Effector memory CD8-positive, alpha-beta T cell (primary cell): ENCODE results near the gene KRAS.

ENCODE experiments used
- ATAC-seq: fragments of 150-1000 bp; cut with Tn5 transposase; replicated peaks from 2 replicates; pipeline ENCODE4 v1.10.0; 2021; ENCODE audit warnings: mild to moderate bottlenecking, moderate library complexity
- DNase-seq, 3 experiments: peaks; one replicate each; pipeline ENCODE4 v3.0.0; 2021
- H3K27ac Mint-ChIP-seq, 2 donors: one replicate each; pipeline ENCODE4 v1.8.0; 2022; ENCODE audit warnings: mild to moderate bottlenecking in 2 of 2, mixed read lengths in 2 of 2, moderate library complexity in 2 of 2
- H3K27me3 Mint-ChIP-seq, 2 donors: one replicate each; pipeline ENCODE4 v1.8.0; 2022; ENCODE audit warnings: mixed read lengths in 2 of 2
- H3K36me3 Mint-ChIP-seq: one replicate; pipeline ENCODE4 v1.8.0; 2022; ENCODE audit warnings: mild to moderate bottlenecking, moderate library complexity, mixed read lengths; ENCODE audit not compliant: insufficient read depth
- H3K4me1 Mint-ChIP-seq, 2 donors: one replicate each; pipeline ENCODE4 v1.8.0; 2022; ENCODE audit warnings: low read depth in 2 of 2, mixed read lengths in 2 of 2
- H3K4me3 Mint-ChIP-seq, 2 donors: one replicate each; pipeline ENCODE4 v1.8.0; 2022; ENCODE audit warnings: mild to moderate bottlenecking in 2 of 2, mixed read lengths in 2 of 2, moderate library complexity in 2 of 2
- H3K9me3 Mint-ChIP-seq, 2 donors: one replicate each; pipeline ENCODE4 v1.8.0; 2022; ENCODE audit warnings: mixed read lengths in 2 of 2

Gene KRAS

DNA sequence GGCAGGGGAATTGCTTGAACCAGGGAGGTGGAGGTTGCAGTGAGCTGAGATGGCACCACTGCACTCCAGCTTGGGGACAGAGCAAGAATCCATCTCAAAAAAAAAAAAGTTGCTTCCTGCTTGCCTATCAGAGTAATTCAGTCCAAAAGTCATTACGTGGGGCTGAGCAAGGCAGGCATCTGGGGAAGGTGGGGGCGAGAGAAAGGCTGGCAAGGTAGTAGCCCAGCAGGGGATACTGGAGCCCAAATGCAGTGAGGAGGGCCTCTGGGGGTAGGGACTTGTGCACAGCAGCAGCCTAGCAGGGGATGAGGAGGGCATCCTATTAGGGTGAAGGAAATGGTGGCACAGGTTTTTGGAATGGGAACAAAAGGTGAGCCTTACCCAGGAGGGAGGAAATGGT lies 48.6 kb downstream of the KRAS start:
- Mint-ChIP-seq H3K27me3 (no peaks in the 10 kb centered on the region), H3K4me3 (no peak overlapping the region), H3K4me1 (peaks cover 0 to 23% of the 10 kb centered on the region in 2 donors), H3K27ac (no peak overlapping the region), H3K36me3 (peaks cover 13% of the 10 kb centered on the region), H3K9me3 (no peaks in the 10 kb centered on the region)
- DNase-seq (no peak), ATAC-seq (no peak)

GRCh38 chr12:25200703-25201102 lies 50.0 kb downstream of the KRAS start:
- Mint-ChIP-seq H3K9me3 (no peaks in the 10 kb centered on the region), H3K36me3 (peaks cover 8% of the 10 kb centered on the region), H3K4me1 (peaks cover 2 to 29% of the 10 kb centered on the region in 2 donors), H3K4me3 (no peak overlapping the region), H3K27me3 (no peaks in the 10 kb centered on the region), H3K27ac (peak overlapping the region; percentile 59 to 68)
- ATAC-seq (no peak), DNase-seq (no peak)

DNA sequence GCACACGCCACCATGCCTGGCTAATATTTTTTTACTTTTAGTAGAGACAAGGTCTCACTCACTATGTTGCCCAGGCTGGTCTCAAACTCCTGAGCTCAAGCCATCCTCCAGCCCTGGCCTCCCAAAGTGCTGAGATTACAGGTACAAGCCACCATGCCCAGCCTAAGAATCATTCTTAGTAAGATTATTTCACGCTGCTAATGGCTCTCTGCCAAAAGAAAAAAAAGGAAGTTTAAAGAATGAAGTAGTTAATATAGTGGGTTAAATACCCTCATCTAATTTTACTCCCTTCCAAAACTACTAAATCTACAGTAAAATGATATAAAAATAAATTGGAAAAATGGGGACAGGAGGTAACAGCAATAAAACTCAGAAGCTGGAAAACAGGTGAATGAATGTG lies 53.1 kb downstream of the KRAS start:
- Mint-ChIP-seq H3K4me1 (peaks cover 12 to 43% of the 10 kb centered on the region in 2 donors), H3K36me3 (peaks cover 23% of the 10 kb centered on the region), H3K4me3 (no peak overlapping the region), H3K27ac (peak overlapping the region; percentile 47 to 98), H3K9me3 (no peaks in the 10 kb centered on the region), H3K27me3 (no peaks in the 10 kb centered on the region)
- DNase-seq (no peak), ATAC-seq (no peak)

GRCh38 chr12:25195056-25195971 lies 55.4 kb downstream of the KRAS start, which contains the start of the genes DNAI7 and ETFRF1:
TSS of gene DNAI7 (minus strand) at chr12:25195160. CDS start at chr12:25195078, 82 bp downstream.
TSS of gene ETFRF1 (plus strand) at chr12:25195237. CDS start at chr12:25203957, 8,720 bp downstream.
- H3K27ac Mint-ChIP-seq = peak within 1 kb of the TSS; percentile 98 to 99
- H3K9me3 Mint-ChIP-seq = no peaks in the 10 kb centered on the region
- peaks cover 22% of the 10 kb centered on the region for H3K36me3 Mint-ChIP-seq
- ATAC-seq (peak; percentile 94), DNase-seq (peak; percentile 97 to 98 (median 97))
- H3K4me3 Mint-ChIP-seq = peak within 1 kb of the TSS; percentile 94 to 99
- H3K27me3 Mint-ChIP-seq = no peaks in the 10 kb centered on the region
- H3K4me1 Mint-ChIP-seq = peaks cover 12 to 30% of the 10 kb centered on the region in 2 donors

DNA sequence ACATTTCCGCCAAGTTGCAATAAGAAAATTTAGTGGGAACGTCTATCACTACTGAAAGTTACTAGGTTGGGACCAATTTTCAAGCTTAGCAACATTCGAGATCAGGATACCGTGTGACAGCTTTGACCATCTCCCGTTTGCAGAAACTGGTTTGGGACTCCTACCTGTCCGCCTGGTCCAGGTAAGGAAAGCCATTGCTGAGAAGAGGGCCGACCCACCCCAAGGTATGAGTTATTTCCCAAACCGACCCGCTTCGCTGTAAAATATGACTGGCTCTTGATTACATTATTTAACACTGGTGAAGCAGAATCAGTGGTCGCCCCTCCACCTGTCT lies 56.0 kb downstream of the KRAS start:
- no peak for ATAC-seq
- no peaks in the 10 kb centered on the region for H3K9me3 Mint-ChIP-seq
- H3K4me3 Mint-ChIP-seq = peak overlapping the region; percentile 94 to 99
- DNase-seq = no peak
- H3K27ac Mint-ChIP-seq = peak overlapping the region; percentile 98 to 99
- H3K4me1 Mint-ChIP-seq = peaks cover 12 to 23% of the 10 kb centered on the region in 2 donors
- no peaks in the 10 kb centered on the region for H3K27me3 Mint-ChIP-seq
- peaks cover 22% of the 10 kb centered on the region for H3K36me3 Mint-ChIP-seq

DNA sequence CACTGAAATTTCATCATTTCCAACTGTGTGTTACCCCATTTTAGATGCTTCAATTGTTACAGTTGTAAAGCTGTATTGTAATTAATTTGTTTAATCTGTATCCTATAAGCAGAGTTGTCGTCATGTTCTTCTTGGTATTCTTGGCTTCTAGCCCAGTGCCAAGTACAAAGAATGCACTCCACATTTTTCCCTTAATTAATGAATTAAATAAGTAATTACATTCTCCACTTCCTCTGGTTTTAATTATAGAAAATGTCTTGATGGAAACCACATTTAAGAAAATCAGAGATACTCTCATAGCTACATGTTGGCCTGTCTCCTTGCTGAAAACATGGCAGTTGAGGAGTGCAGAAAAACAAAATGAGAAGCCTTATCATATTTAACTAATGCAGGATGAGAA lies 56.5 kb downstream of the KRAS start:
- Mint-ChIP-seq H3K27ac (peak overlapping the region; percentile 98 to 99), H3K36me3 (peaks cover 22% of the 10 kb centered on the region), H3K9me3 (no peaks in the 10 kb centered on the region), H3K27me3 (no peaks in the 10 kb centered on the region), H3K4me1 (peaks cover 12 to 21% of the 10 kb centered on the region in 2 donors), H3K4me3 (peak overlapping the region; percentile 94 to 99)
- no peak for DNase-seq
- ATAC-seq = no peak

DNA sequence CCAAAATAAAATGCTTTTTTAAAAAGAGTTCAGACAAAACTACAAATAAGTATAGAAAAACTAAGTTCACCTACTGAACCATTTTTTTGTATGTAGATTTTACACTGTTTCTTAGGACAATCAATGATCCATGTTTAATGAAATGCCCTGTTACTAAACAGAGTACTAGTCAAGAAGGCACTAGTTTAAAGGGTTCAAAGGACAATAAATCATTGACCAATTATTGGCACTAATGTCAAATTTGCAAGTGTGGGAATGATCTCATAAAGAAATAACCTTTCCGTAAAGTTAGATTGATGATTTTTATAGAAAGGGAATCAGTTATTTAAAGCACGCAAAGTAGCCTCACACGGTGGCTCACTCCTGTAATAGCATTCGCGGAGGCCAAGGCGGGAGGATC lies 59.9 kb downstream of the KRAS start:
- H3K4me3 Mint-ChIP-seq = no peak overlapping the region
- no peaks in the 10 kb centered on the region for H3K9me3 Mint-ChIP-seq
- no peaks in the 10 kb centered on the region for H3K27me3 Mint-ChIP-seq
- no peak overlapping the region for H3K27ac Mint-ChIP-seq
- ATAC-seq (no peak), DNase-seq (no peak)
- H3K36me3 Mint-ChIP-seq = peaks cover 19% of the 10 kb centered on the region
- peaks cover 17 to 28% of the 10 kb centered on the region in 2 donors for H3K4me1 Mint-ChIP-seq

- DNase-seq = no peak
- Mint-ChIP-seq H3K4me1 (peaks cover 8 to 17% of the 10 kb centered on the region in 2 donors), H3K27me3 (no peaks in the 10 kb centered on the region), H3K4me3 (no peak overlapping the region), H3K27ac (no peak overlapping the region), H3K9me3 (no peaks in the 10 kb centered on the region), H3K36me3 (peaks cover 8% of the 10 kb centered on the region)
- ATAC-seq = no peak
These were observed 61.1 kb downstream of the KRAS start for GRCh38 chr12:25189656-25190055.

GRCh38 chr12:25187781-25188180 lies 62.9 kb downstream of the KRAS start:
- Mint-ChIP-seq H3K4me1 (peaks cover 7 to 11% of the 10 kb centered on the region in 2 donors), H3K27ac (peak overlapping the region in 1 of 2 donors; percentile 76), H3K9me3 (no peaks in the 10 kb centered on the region), H3K27me3 (no peaks in the 10 kb centered on the region), H3K4me3 (no peak overlapping the region), H3K36me3 (peaks cover 3% of the 10 kb centered on the region)
- ATAC-seq (no peak), DNase-seq (no peak)

DNA sequence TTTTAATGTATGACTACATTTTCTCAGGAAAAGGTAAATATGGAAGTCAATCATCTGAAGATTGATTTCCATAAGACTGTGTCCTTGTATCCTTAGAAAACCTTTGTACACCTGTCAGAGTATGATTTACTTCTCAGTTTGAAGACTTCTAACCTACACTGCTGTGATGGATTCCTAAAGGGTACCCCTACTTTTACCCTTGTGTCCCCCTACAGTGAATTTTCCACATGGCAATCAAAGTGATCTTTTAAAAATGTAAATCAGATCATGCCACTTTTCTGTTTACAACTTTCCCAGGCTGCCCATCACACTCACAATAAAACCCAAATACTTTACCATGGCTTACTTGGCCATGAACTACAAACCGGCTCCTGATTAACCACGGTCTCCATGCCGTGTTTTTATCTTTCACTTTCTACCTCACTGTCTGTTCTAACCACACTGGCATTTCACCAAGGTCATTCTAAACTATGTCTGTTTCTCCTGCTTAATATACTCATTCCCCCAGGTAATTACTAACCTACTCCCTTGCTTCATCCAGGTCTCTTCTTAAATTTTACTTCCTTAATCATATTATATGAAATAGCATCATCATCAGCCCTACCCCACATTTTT lies 63.8 kb downstream of the KRAS start:
- Mint-ChIP-seq H3K27me3 (no peaks in the 10 kb centered on the region), H3K4me1 (peaks cover 7 to 11% of the 10 kb centered on the region in 2 donors), H3K4me3 (peak overlapping the region; percentile 52 to 78)

DNA sequence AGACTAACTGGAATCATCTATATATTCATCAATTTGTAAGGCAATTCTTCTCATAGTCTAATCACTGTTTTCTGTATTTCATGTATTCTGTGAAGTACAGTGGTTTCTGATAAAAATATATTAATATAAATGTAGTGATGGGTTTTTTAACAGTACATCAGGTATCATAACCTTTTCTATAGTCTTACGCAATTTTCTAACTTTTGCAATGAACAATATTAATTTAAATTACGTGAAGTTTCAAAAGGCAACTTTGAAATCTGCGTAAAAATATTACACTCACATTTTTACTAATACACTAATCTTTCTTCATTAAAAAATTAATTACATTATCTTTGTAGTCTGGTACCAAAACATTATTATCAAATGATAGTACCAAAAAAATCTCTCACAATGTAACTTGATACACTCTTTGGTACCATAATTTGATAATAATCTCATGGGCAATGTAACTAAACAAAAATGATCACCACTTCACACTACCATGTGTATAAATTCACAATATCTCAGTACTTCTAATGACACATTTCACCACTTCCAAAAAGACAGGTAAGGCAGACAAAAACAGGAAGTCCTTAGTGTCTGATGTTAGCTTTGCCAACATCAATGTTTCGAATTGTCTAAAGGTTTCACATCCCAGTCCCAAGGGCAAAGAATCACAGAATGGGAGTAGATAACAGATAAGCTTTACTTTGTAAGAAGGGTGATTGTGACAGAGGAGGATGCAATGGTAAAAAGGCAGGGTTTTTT lies 64.5 kb downstream of the KRAS start:
- Mint-ChIP-seq H3K4me1 (peaks cover 7 to 11% of the 10 kb centered on the region in 2 donors), H3K4me3 (peak overlapping the region; percentile 52 to 78), H3K9me3 (no peaks in the 10 kb centered on the region), H3K27ac (peak overlapping the region in 1 of 2 donors; percentile 76), H3K36me3 (no peaks in the 10 kb centered on the region), H3K27me3 (no peaks in the 10 kb centered on the region)
- ATAC-seq (peak; percentile 65), DNase-seq (no peak)

More for the DNA sequence above, 63.8 kb downstream of the KRAS start:
- Mint-ChIP-seq H3K27ac (peak overlapping the region in 1 of 2 donors; percentile 76), H3K36me3 (no peaks in the 10 kb centered on the region), H3K9me3 (no peaks in the 10 kb centered on the region)
- ATAC-seq (peak; percentile 89), DNase-seq (peak in 1 of 3 experiments; percentile 20)

DNA sequence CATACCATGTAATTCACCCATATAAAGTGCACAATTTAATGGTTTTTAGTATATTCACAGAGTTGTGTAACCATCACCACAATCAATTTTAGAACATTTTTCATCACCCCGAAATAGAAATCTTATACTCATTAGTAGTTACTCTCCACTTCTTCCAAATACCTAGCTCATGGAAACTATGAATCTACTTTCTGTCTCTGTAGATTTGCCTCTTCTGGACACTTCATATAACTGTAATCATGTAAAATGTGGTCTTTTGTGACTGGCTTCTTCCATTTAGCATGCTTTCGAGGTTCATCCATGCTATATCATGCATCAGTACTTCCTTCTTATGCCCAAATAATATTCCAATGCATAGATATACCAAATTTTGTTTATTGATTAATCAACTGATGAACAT lies 66.6 kb downstream of the KRAS start:
- Mint-ChIP-seq H3K9me3 (no peaks in the 10 kb centered on the region), H3K27me3 (peaks cover 6 to 10% of the 10 kb centered on the region in 2 donors), H3K36me3 (no peaks in the 10 kb centered on the region), H3K4me1 (peaks cover 7 to 11% of the 10 kb centered on the region in 2 donors), H3K4me3 (no peak overlapping the region), H3K27ac (no peak overlapping the region)
- ATAC-seq (no peak), DNase-seq (no peak)

GRCh38 chr12:25182765-25183164 lies 68.0 kb downstream of the KRAS start:
- Mint-ChIP-seq H3K27me3 (peaks cover 6 to 12% of the 10 kb centered on the region in 2 donors), H3K9me3 (no peaks in the 10 kb centered on the region), H3K4me3 (no peak overlapping the region), H3K4me1 (peaks cover 7 to 11% of the 10 kb centered on the region in 2 donors), H3K36me3 (no peaks in the 10 kb centered on the region), H3K27ac (no peak overlapping the region)
- DNase-seq (no peak), ATAC-seq (no peak)
